Spleen (tissue), 7 donors: ENCODE measurements around the gene SEL1L3.

ENCODE experiments used
- POLR2AphosphoS5 ChIP-seq, 3 donors: sonication (generic); formaldehyde crosslinking; IDR thresholded peaks; one replicate each; pipeline ENCODE4 v1.5.1; 2017; ENCODE audit warnings: antibody characterized with exemption in 3 of 3
- TF ChIP-seq, protein P1 (sequence below), 11 experiments: fragments of 200-600 bp in 7 of 11; fragments of 450-650 bp in 4 of 11; sonication (generic) in 4 of 11; IDR thresholded peaks in 8 of 11; conservative IDR thresholded peaks in 3 of 11; 1 replicate in 7 of 11; 2 replicates in 4 of 11; pipeline versions ENCODE4 v1.4.0 to v1.8.0; 2016 to 2021; ENCODE audit warnings: antibody characterized with exemption in 11 of 11, inconsistent platforms in 4 of 11, mild to moderate bottlenecking in 1 of 11
- donor health status: DM: no; HTN: no; CAD: no; lungs with moderate emphysema.
- donor health status: DM: no; HTN: no; CAD: no.
- donor health status: DM: no; HTN: no; CAD: no.

DNA sequence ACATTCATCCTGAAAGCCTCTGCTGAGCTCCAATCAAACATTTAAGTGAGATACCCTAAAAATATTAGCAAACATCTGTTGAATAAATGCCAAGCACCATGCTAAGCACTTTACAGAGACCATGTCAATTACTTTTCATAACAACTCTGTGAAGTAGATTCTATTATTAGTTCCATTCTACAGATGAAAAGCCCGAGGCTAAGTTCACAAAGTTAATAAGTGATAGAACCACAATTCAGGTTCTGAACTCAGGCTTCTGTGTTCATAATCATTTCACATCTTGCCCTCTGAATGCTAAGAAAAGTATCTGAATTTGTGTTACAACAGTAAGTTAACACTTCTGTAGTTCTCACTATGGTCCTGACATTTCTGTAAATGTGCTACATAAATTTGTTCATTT, 27.4 kb downstream of the SEL1L3 start:
- TF ChIP-seq, protein P1, sequence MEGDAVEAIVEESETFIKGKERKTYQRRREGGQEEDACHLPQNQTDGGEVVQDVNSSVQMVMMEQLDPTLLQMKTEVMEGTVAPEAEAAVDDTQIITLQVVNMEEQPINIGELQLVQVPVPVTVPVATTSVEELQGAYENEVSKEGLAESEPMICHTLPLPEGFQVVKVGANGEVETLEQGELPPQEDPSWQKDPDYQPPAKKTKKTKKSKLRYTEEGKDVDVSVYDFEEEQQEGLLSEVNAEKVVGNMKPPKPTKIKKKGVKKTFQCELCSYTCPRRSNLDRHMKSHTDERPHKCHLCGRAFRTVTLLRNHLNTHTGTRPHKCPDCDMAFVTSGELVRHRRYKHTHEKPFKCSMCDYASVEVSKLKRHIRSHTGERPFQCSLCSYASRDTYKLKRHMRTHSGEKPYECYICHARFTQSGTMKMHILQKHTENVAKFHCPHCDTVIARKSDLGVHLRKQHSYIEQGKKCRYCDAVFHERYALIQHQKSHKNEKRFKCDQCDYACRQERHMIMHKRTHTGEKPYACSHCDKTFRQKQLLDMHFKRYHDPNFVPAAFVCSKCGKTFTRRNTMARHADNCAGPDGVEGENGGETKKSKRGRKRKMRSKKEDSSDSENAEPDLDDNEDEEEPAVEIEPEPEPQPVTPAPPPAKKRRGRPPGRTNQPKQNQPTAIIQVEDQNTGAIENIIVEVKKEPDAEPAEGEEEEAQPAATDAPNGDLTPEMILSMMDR (IDR thresholded peaks at IDR 0.05 in 8 of 11, conservative IDR thresholded peaks at IDR 0.05 in 3 of 11): no peak
- TF ChIP-seq POLR2AphosphoS5 (IDR thresholded peaks at IDR 0.05): no peak
